HepG2 (cell line): ENCODE results near the gene NMRAL1. TPM values are rescaled to one million over a fixed set of nuclear protein-coding genes. Genes with fewer than 3 reads are reported as not detected.

Source experiments
- ATAC-seq: fragments of 200-7000 bp; cut with Tn5 transposase; 3 replicates; pipeline ENCODE4 v1.9.1; 2020; ENCODE audit warnings: mild to moderate bottlenecking, moderate library complexity
- BruUV-seq: library from RNA; stranded (reverse); fragments of 400-500 nt; replicated peaks from 2 replicates; lab custom pipeline; 2021; lab: Mats Ljungman, UMichigan
- CTCF ChIA-PET: fragments of 300-600 bp; formaldehyde crosslinking; extraction: SDS; loops from one replicate; lab custom pipeline; 2021; ENCODE audit warnings: low total read pairs, inconsistent platforms, low intra/inter-chr PET ratio; lab: Yijun Ruan, JAX
- POLR2A ChIA-PET: fragments of 350-600 bp; sonication (Branson Sonifier 250); formaldehyde crosslinking; loops from one replicate; lab custom pipeline; 2020; ENCODE audit warnings: antibody characterized with exemption, inconsistent platforms; lab: Yijun Ruan, JAX
- DNase-seq: peaks from one replicate; pipeline ENCODE4 v3.0.0-alpha.2; 2015; ENCODE audit warnings: low spot score
- FAIRE-seq: peaks from 3 replicates; lab custom pipeline; 2011; peaks lifted over from hg19 to GRCh38; lab: Jason Lieb, UNC
- H2AFZ ChIP-seq: one replicate; pipeline ENCODE4 v1.6.1; 2011; ENCODE audit warnings: low read length, inconsistent platforms
- H3K27ac ChIP-seq: fragments of 300-600 bp; 3 replicates; pipeline ENCODE4 v1.8.0; 2011; ENCODE audit warnings: mixed run types, mild to moderate bottlenecking, mixed read lengths, low read length, inconsistent platforms; ENCODE audit not compliant: insufficient read depth; ENCODE audit errors: extremely low read length
- H3K27me3 ChIP-seq, 2 experiments: fragments of 200-600 bp in 1 of 2; 2 replicates in 1 of 2; 3 replicates in 1 of 2; pipeline versions ENCODE4 v1.6.0 to v1.8.0; 2011; ENCODE audit warnings: low read length in 2 of 2, mild to moderate bottlenecking in 2 of 2, moderate library complexity in 2 of 2, inconsistent platforms in 1 of 2; ENCODE audit not compliant: insufficient read depth in 2 of 2, control insufficient read depth in 1 of 2
- H3K36me3 ChIP-seq, 2 experiments: fragments of 200-600 bp in 1 of 2; replicated peaks in 1 of 2; 2 replicates in 1 of 2; 3 replicates in 1 of 2; pipeline versions ENCODE4 v1.5.1 to v1.8.0; 2011; ENCODE audit warnings: low read length in 2 of 2, inconsistent platforms in 1 of 2; ENCODE audit not compliant: insufficient read depth in 2 of 2, control insufficient read depth in 1 of 2
- H3K4me1 ChIP-seq: 2 replicates; pipeline ENCODE4 v1.5.1; 2012; ENCODE audit warnings: low read length, inconsistent platforms; ENCODE audit not compliant: insufficient read depth
- H3K4me2 ChIP-seq: 2 replicates; pipeline ENCODE4 v1.6.0; 2011; ENCODE audit warnings: low read depth, low read length, inconsistent platforms
- H3K4me3 ChIP-seq, 3 experiments: fragments of 200-600 bp in 1 of 3; sonication (generic), shearing (Covaris generic) in 1 of 3; replicated peaks in 1 of 3; 2 replicates each; pipeline ENCODE4 v1.5.1; 2011 to 2016; ENCODE audit warnings: low read length in 3 of 3, inconsistent platforms in 2 of 3, low read depth in 2 of 3, mild to moderate bottlenecking in 2 of 3, control low read depth in 1 of 3, mixed read lengths in 1 of 3; ENCODE audit not compliant: insufficient read depth in 1 of 3
- H3K79me2 ChIP-seq: one replicate; pipeline ENCODE4 v1.6.1; 2011; ENCODE audit warnings: low read length, inconsistent platforms; ENCODE audit not compliant: insufficient read depth
- H3K9ac ChIP-seq: 2 replicates; pipeline ENCODE4 v1.6.0; 2011; ENCODE audit warnings: mild to moderate bottlenecking, low read depth, low read length, inconsistent platforms; ENCODE audit not compliant: insufficient read depth
- H3K9me3 ChIP-seq: 2 replicates; pipeline ENCODE4 v1.5.1; 2012; ENCODE audit warnings: mild to moderate bottlenecking, low read length
- H4K20me1 ChIP-seq: 2 replicates; pipeline ENCODE4 v1.6.0; 2011; ENCODE audit warnings: inconsistent platforms, mild to moderate bottlenecking, low read length, moderate library complexity; ENCODE audit not compliant: insufficient read depth
- AGO2 ChIP-seq: fragments of 200-400 bp; formaldehyde crosslinking; optimal IDR thresholded peaks from 2 replicates; pipeline ENCODE3; 2017; ENCODE audit warnings: mild to moderate bottlenecking, low read depth, low read length, moderate library complexity
- EHMT2 ChIP-seq: fragments of 200-600 bp; sonication (generic); IDR thresholded peaks from 2 replicates; pipeline ENCODE4 v1.7.0; 2017; ENCODE audit warnings: antibody characterized with exemption, low read depth, low read length, borderline replicate concordance
- HOXA3 ChIP-seq: sonication (generic); formaldehyde crosslinking; IDR thresholded peaks from 2 replicates; pipeline ENCODE4 v1.5.0; 2020; ENCODE audit warnings: missing genetic modification reagents
- STAT5B ChIP-seq: sonication (generic); formaldehyde crosslinking; IDR thresholded peaks from 2 replicates; pipeline ENCODE4 v1.4.0; 2020; ENCODE audit warnings: missing genetic modification reagents
- TCF12 ChIP-seq, 2 experiments: fragments of 450-650 bp in 1 of 2; sonication (generic) in 1 of 2; formaldehyde crosslinking in 1 of 2; IDR thresholded peaks; 2 replicates each; pipeline versions ENCODE4 v1.6.1 to v1.8.0; 2017 to 2022; ENCODE audit warnings: antibody characterized with exemption in 1 of 2, mild to moderate bottlenecking in 1 of 2, missing genetic modification reagents in 1 of 2, moderate library complexity in 1 of 2
- WGBS: methylation state at CpG from one replicate; pipeline ENCODE4 v1.1.6; 2017; ENCODE audit warnings: low lambda C conversion rate; 5-methylcytosine and 5-hydroxymethylcytosine counted together
- in situ Hi-C: cut with HindIII; loops from 2 replicates; pipeline ENCODE4 v1.10.0; 2017; ENCODE audit warnings: low pct_unique_long_range_greater_than_20kb; ENCODE audit not compliant: extremely low pct_ligation_motif_present
- intact Hi-C: fragments of 100-400 bp; cut with micrococcal nuclease; formaldehyde crosslinking; loops from one replicate; pipeline ENCODE4 v1.10.0; 2022; ENCODE audit not compliant: unreplicated experiment
- polyA plus RNA-seq, 8 experiments: library from polyadenylated mRNA; depleted of rRNA in 3 of 8; stranded (reverse) in 7 of 8; unstranded in 1 of 8; fragments of >200 nt; fragmentation: Illumina TruSeq in 4 of 8; extraction: Trizol in 4 of 8; gene quantifications; 2 replicates each; pipeline versions ENCODE4 v1.2.1 to v1.2.3, GENCODE V29; 2011 to 2016; ENCODE audit warnings: low read depth in 4 of 8, missing spikeins in 1 of 8, mixed read lengths in 1 of 8; ENCODE audit not compliant: insufficient read depth in 1 of 8
- total RNA-seq, 5 experiments: library from RNA; depleted of rRNA; stranded (reverse); fragments of >200 nt; fragmentation: Illumina TruSeq; extraction: Trizol; gene quantifications; 2 replicates each; pipeline ENCODE4 v1.2.3, GENCODE V29; 2016; ENCODE audit warnings: low read depth in 1 of 5
- TF ChIP-seq, protein P1 (sequence below), 2 experiments: sonication (generic) in 1 of 2; formaldehyde crosslinking in 1 of 2; IDR thresholded peaks; 2 replicates each; pipeline versions ENCODE4 v1.6.1 to v1.9.0; 2014 to 2022; ENCODE audit warnings: antibody characterized with exemption in 1 of 2, borderline replicate concordance in 1 of 2, inconsistent platforms in 1 of 2, low read depth in 1 of 2, missing genetic modification reagents in 1 of 2
- TF ChIP-seq, protein P2 (sequence below): sonication (generic); formaldehyde crosslinking; IDR thresholded peaks from 2 replicates; pipeline ENCODE4 v1.5.1; 2020; ENCODE audit warnings: mild to moderate bottlenecking, missing genetic modification reagents

The NMRAL1 gene
- total and polyA plus RNA-seq, 2 of the 13 experiments (the other 11 are each of a cell fraction or from before 2014, with no cell fraction given) = 30.8 to 33.1 TPM

DNA sequence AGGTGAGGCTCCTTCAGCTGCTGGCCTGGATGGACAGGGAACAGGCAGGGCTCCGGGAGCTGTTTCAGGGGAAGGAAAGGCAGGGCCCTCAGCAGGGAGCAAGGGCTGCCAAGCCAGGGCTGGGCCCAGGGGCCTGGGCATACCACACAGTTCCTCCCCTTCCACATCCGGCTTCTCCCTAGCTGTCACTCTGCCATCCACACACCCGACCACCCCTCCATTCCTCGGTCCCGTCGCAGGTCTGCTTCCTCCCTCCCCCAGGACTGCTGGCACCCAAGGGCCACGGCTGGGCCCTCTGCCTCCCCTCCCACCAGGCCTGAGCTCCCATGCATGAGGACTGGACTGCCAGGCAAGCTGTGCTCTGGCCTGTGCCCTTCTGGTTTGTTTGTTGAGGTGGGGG is 40.2 kb upstream of the NMRAL1 start (continued):
- TF ChIP-seq, protein P1, sequence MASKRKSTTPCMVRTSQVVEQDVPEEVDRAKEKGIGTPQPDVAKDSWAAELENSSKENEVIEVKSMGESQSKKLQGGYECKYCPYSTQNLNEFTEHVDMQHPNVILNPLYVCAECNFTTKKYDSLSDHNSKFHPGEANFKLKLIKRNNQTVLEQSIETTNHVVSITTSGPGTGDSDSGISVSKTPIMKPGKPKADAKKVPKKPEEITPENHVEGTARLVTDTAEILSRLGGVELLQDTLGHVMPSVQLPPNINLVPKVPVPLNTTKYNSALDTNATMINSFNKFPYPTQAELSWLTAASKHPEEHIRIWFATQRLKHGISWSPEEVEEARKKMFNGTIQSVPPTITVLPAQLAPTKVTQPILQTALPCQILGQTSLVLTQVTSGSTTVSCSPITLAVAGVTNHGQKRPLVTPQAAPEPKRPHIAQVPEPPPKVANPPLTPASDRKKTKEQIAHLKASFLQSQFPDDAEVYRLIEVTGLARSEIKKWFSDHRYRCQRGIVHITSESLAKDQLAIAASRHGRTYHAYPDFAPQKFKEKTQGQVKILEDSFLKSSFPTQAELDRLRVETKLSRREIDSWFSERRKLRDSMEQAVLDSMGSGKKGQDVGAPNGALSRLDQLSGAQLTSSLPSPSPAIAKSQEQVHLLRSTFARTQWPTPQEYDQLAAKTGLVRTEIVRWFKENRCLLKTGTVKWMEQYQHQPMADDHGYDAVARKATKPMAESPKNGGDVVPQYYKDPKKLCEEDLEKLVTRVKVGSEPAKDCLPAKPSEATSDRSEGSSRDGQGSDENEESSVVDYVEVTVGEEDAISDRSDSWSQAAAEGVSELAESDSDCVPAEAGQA (IDR thresholded peaks at IDR 0.05; ENCODE audit: low read depth) = no peak
- TF ChIP-seq, protein P1 (CRISPR knock-in tag; IDR thresholded peaks at IDR 0.05; ENCODE audit: borderline replicate concordance) = no peak

DNA sequence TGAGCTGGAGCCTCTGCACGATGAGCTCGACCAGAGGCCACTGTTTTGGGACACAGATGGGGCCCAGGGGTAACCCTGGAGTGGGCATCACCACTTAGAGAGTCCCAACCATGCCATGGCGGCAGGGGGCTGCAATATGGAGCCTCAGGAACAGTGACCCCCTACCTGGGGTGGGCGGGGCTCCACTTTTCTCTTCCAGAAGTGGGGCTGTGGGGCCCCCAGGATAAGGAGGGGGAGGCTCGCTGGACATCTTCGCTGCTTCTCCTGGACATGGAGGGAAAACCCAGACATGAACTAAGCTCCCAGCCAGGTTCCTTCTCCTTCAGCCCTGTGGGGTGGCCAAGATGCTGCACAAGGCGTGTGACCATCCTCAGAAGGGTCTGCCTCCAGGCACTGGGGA is 39.5 kb upstream of the NMRAL1 start:
- in situ Hi-C loops = loop anchor here (5.0 to 25.0 kb wide), 3 partner anchors 33 to 448 kb away; partner anchors contain the start of gene SEC14L5
- no peak for DNase-seq
- intact Hi-C loops = no loop called here
- Histone ChIP-seq H3K36me3 (peaks cover 26 to 54% of the 10 kb centered on the region in 2 experiments; a peak in 4 of 5 replicates), H2AFZ (no peak overlapping the region), H3K9me3 (no peaks in the 10 kb centered on the region), H4K20me1 (peaks cover 39% of the 10 kb centered on the region), H3K27ac (no peak overlapping the region), H3K4me2 (no peak overlapping the region), H3K4me3 (no peak overlapping the region), H3K79me2 (peaks cover 37% of the 10 kb centered on the region), H3K9ac (no peak overlapping the region), H3K27me3 (no peaks in the 10 kb centered on the region), H3K4me1 (peaks cover 15% of the 10 kb centered on the region; the same call in 1 of the 2 replicates)
- WGBS = 100% methylated on average over 2 of the region's 7 CpGs
- ChIA-PET CTCF (no interaction called here), POLR2A (no interaction called here)
- no peak for ATAC-seq
- BruUV-seq = no TSS peak
- FAIRE-seq = no peak
- TF ChIP-seq AGO2 (peak; percentile 4), TCF12 (IDR thresholded peaks at IDR 0.05) (no peak), TCF12 (CRISPR knock-in tag; IDR thresholded peaks at IDR 0.05) (no peak), STAT5B (no peak), HOXA3 (CRISPR knock-in tag) (no peak), EHMT2 (no peak)
- TF ChIP-seq, protein P2, sequence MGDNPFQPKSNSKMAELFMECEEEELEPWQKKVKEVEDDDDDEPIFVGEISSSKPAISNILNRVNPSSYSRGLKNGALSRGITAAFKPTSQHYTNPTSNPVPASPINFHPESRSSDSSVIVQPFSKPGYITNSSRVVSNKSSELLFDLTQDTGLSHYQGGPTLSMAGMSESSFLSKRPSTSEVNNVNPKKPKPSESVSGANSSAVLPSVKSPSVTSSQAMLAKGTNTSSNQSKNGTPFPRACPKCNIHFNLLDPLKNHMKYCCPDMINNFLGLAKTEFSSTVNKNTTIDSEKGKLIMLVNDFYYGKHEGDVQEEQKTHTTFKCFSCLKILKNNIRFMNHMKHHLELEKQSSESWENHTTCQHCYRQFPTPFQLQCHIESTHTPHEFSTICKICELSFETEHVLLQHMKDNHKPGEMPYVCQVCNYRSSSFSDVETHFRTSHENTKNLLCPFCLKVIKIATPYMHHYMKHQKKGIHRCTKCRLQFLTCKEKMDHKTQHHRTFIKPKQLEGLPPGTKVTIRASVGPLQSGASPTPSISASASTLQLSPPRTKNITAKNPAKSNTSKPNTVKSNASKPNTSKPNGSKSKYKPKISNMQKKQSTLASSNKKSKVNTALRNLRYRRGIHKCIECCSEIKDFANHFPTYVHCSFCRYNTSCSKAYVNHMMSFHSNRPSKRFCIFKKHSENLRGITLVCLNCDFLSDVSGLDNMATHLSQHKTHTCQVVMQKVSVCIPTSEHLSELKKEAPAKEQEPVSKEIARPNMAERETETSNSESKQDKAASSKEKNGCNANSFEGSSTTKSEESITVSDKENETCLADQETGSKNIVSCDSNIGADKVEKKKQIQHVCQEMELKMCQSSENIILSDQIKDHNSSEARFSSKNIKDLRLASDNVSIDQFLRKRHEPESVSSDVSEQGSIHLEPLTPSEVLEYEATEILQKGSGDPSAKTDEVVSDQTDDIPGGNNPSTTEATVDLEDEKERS (CRISPR knock-in tag) = no peak
